ENCODE data around the gene KDM5B. TPM values are rescaled to one million over a fixed set of nuclear protein-coding genes. Genes with fewer than 3 reads are reported as not detected.

KDM5B gene
- total RNA-seq, 1 experiment from 2014 or later, result 62.7 TPM

DNA sequence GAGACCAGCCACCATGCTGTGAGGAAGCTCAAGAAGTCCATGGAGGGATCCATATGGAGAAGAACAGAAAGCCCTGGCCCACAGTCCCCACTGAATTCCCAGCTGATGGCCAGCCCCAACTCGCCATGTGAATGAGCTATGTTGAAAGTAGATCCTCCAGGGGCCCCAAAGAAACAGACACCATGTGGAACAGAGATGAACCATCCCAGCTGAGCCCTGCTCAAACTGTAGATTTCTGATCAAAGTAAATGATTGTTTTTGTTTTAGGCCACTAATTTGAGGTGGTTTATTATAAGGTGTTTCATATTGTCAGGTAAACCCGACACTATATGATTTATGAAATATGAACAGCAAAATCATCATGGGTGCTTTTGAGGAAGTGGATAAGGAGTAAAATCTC lies 130.8 kb downstream of the KDM5B start:
- no peaks in the 10 kb centered on the region for H3K36me3 ChIP-seq (ENCODE audit: control insufficient read depth, insufficient read depth, low read length)
- H3K36me3 Mint-ChIP-seq (ENCODE audit: insufficient read depth, unreplicated experiment), result peaks cover 4% of the 10 kb centered on the region
- H3K4me3 ChIP-seq (ENCODE audit: low read depth, low read length), result no peak overlapping the region
- no peak overlapping the region for H3K27ac Mint-ChIP-seq (ENCODE audit: unreplicated experiment)
- H3K27me3 Mint-ChIP-seq (ENCODE audit: insufficient read depth, unreplicated experiment), result peaks cover 30% of the 10 kb centered on the region
- H3K4me3 Mint-ChIP-seq (ENCODE audit: unreplicated experiment), result no peak overlapping the region
- no TSS peak for BruUV-seq (replicated peaks)
- TF ChIP-seq, protein P1, sequence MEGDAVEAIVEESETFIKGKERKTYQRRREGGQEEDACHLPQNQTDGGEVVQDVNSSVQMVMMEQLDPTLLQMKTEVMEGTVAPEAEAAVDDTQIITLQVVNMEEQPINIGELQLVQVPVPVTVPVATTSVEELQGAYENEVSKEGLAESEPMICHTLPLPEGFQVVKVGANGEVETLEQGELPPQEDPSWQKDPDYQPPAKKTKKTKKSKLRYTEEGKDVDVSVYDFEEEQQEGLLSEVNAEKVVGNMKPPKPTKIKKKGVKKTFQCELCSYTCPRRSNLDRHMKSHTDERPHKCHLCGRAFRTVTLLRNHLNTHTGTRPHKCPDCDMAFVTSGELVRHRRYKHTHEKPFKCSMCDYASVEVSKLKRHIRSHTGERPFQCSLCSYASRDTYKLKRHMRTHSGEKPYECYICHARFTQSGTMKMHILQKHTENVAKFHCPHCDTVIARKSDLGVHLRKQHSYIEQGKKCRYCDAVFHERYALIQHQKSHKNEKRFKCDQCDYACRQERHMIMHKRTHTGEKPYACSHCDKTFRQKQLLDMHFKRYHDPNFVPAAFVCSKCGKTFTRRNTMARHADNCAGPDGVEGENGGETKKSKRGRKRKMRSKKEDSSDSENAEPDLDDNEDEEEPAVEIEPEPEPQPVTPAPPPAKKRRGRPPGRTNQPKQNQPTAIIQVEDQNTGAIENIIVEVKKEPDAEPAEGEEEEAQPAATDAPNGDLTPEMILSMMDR (IDR thresholded peaks at IDR 0.05; ENCODE audit: insufficient read depth in 1 of 2, low read depth in 1 of 2, low read length in 1 of 2, severe bottlenecking in 1 of 2, unreplicated experiment in 1 of 2), result no peak
- H3K9me3 ChIP-seq, result 0 out of 2 replicates have a peak, but pooled peaks cover 4% of the 10 kb centered on the region
- intact Hi-C loops (cut with micrococcal nuclease; ENCODE audit: unreplicated experiment), result no loop called here
- peaks cover 2% of the 10 kb centered on the region for H3K27me3 ChIP-seq (replicated peaks; ENCODE audit: control insufficient read depth, insufficient read depth, low read length)
- ChIA-PET POLR2A (no interaction called here), CTCF (no interaction called here)
- DNase-seq, result no peak
- no peaks in the 10 kb centered on the region for H3K4me1 Mint-ChIP-seq (ENCODE audit: low read depth, unreplicated experiment)
- peaks cover 19% of the 10 kb centered on the region for H3K9me3 Mint-ChIP-seq (ENCODE audit: unreplicated experiment)
- no peaks in the 10 kb centered on the region for H3K4me1 ChIP-seq

Other genes starting within 250 kb of the KDM5B start
- gene SYT2, start 98.0 kb downstream of the KDM5B start, total RNA-seq (2022), result 0.07 and 0.09 TPM in 2 replicates
- gene PCAT6, start 2.5 kb upstream of the KDM5B start, total RNA-seq (2022), result 1.4 TPM in 1 of 2 replicates, not detected in the other
- gene RABIF, start 80.7 kb upstream of the KDM5B start, total RNA-seq (2022), result 9.2 and 9.6 TPM in 2 replicates
- 23.2 and 23.6 TPM in 2 replicates for gene KLHL12, start 118.8 kb upstream of the KDM5B start, total RNA-seq (2022)
- gene ADIPOR1, start 149.9 kb upstream of the KDM5B start, total RNA-seq (2022), result 68.3 and 71.4 TPM in 2 replicates
- gene CYB5R1, start 158.8 kb upstream of the KDM5B start, total RNA-seq (2022), result 28.0 and 29.6 TPM in 2 replicates
- 62.8 and 74.3 TPM in 2 replicates for gene TMEM183A, start 199.0 kb upstream of the KDM5B start, total RNA-seq (2022)
- gene PPFIA4, start 218.1 kb upstream of the KDM5B start, total RNA-seq (2022), result 8.7 and 9.4 TPM in 2 replicates